Colonic mucosa (tissue), 4 donors: Measurements from ENCODE around the gene SLX4IP. TPM values are rescaled to one million over a fixed set of nuclear protein-coding genes. Genes with fewer than 3 reads are reported as not detected.

Experiments used
- DNase-seq: peaks from one replicate; pipeline ENCODE4 v3.0.0-alpha.2; 2020
- H3K27ac ChIP-seq: fragments of 200-600 bp; one replicate; pipeline ENCODE4 v1.8.0; 2021
- H3K27me3 ChIP-seq: fragments of 200-600 bp; one replicate; pipeline ENCODE4 v1.8.0; 2021
- H3K36me3 ChIP-seq: fragments of 200-600 bp; one replicate; pipeline ENCODE4 v1.8.0; 2021
- H3K4me1 ChIP-seq: fragments of 200-600 bp; one replicate; pipeline ENCODE4 v1.8.0; 2021; ENCODE audit warnings: mild to moderate bottlenecking
- H3K4me3 ChIP-seq: fragments of 200-600 bp; one replicate; pipeline ENCODE4 v1.8.0; 2021
- H3K9ac ChIP-seq, 2 donors: one replicate each; pipeline ENCODE4 v1.7.0; 2013; ENCODE audit warnings: control low read depth in 2 of 2, low read depth in 2 of 2, low read length in 2 of 2
- H3K9me3 ChIP-seq: fragments of 200-600 bp; one replicate; pipeline ENCODE4 v1.8.0; 2021
- CTCF ChIP-seq: fragments of 200-600 bp; IDR thresholded peaks from one replicate; pipeline ENCODE4 v1.8.0; 2022; ENCODE audit warnings: antibody characterized with exemption, mild to moderate bottlenecking
- intact Hi-C: fragments of 100-400 bp; cut with DNase I; formaldehyde crosslinking; loops from one replicate; pipeline ENCODE4 v1.14.1; 2022
- total RNA-seq, 2 donors: library from RNA; stranded (reverse); fragmentation: NEBNext Ultra II Directional in 1 of 2; extraction: Animal tissue kit (Norgen Biotek cat#: 25700) in 1 of 2; gene quantifications; one replicate each; pipeline ENCODE4 v1.2.1, GENCODE V29; 2021
- donor health status: healthy.
- donor health status: DM: no; HTN: no; CAD: no.
- donor health status: DM: no; HTN: no; CAD: no.

SLX4IP gene
- total RNA-seq, 2 donors from 2014 or later, result 5.0 to 8.8 TPM

- peak overlapping the region; percentile 47 for H3K27ac ChIP-seq
- DNase-seq, result no peak
- H3K36me3 ChIP-seq, result no peaks in the 10 kb centered on the region
- no peak overlapping the region for H3K4me3 ChIP-seq
- H3K4me1 ChIP-seq, result peaks cover 7% of the 10 kb centered on the region
- H3K27me3 ChIP-seq, result no peaks in the 10 kb centered on the region
- no peak for TF ChIP-seq CTCF
- H3K9ac ChIP-seq, result no peak overlapping the region
- H3K9me3 ChIP-seq, result no peaks in the 10 kb centered on the region
- intact Hi-C loops, result loop anchor here (10.0 kb wide), 1 partner anchor 244 kb away; the partner anchor contains the start of gene JAG1
Observed at GRCh38 chr20:10430704-10431103, 4.4 kb upstream of the SLX4IP start.

GRCh38 chr20:10432079-10432478 lies 3.0 kb upstream of the SLX4IP start:
- Histone ChIP-seq H3K9ac (no peak overlapping the region), H3K36me3 (no peaks in the 10 kb centered on the region), H3K4me3 (no peak overlapping the region), H3K4me1 (peaks cover 7% of the 10 kb centered on the region), H3K27ac (no peak overlapping the region), H3K9me3 (no peaks in the 10 kb centered on the region), H3K27me3 (no peaks in the 10 kb centered on the region)
- DNase-seq, result no peak
- no peak for TF ChIP-seq CTCF
- intact Hi-C loops, result loop anchor here (10.0 kb wide), 1 partner anchor 243 kb away; the partner anchor contains the start of gene JAG1

GRCh38 chr20:10433014-10433622 lies 2.0 kb upstream of the SLX4IP start:
- Histone ChIP-seq H3K27me3 (no peaks in the 10 kb centered on the region), H3K36me3 (no peaks in the 10 kb centered on the region), H3K27ac (peak overlapping the region; percentile 86), H3K9me3 (no peaks in the 10 kb centered on the region), H3K4me3 (peak overlapping the region; percentile 90), H3K9ac (peak overlapping the region; percentile 76 to 89), H3K4me1 (peaks cover 7% of the 10 kb centered on the region)
- intact Hi-C loops, result loop anchor here (10.0 kb wide), 1 partner anchor 242 kb away; the partner anchor contains the start of gene JAG1
- DNase-seq, result peak; percentile 26
- no peak for TF ChIP-seq CTCF

- H3K4me1 ChIP-seq, result peaks cover 7% of the 10 kb centered on the region
- H3K9ac ChIP-seq, result peak within 1 kb of the TSS; percentile 76 to 89
- intact Hi-C loops, result loop anchor here (10.0 kb wide), 1 partner anchor 241 kb away; the partner anchor contains the start of gene JAG1
- TF ChIP-seq CTCF, result no peak
- peak within 1 kb of the TSS; percentile 90 for H3K4me3 ChIP-seq
- peak; percentile 92 for DNase-seq
- H3K27me3 ChIP-seq, result no peaks in the 10 kb centered on the region
- H3K9me3 ChIP-seq, result no peaks in the 10 kb centered on the region
- peak within 1 kb of the TSS; percentile 86 for H3K27ac ChIP-seq
- no peaks in the 10 kb centered on the region for H3K36me3 ChIP-seq
Observed at GRCh38 chr20:10433623-10434466, 1.3 kb upstream of the SLX4IP start, which contains the start of gene MKKS. MKKS (minus strand) TSS chr20:10434222; CDS start chr20:10413514, 20,708 bp downstream.

- Histone ChIP-seq H3K4me1 (peaks cover 7% of the 10 kb centered on the region), H3K9me3 (no peaks in the 10 kb centered on the region), H3K27ac (peak overlapping the region; percentile 86), H3K4me3 (peak overlapping the region; percentile 90), H3K9ac (peak overlapping the region; percentile 76 to 89), H3K27me3 (no peaks in the 10 kb centered on the region), H3K36me3 (no peaks in the 10 kb centered on the region)
- intact Hi-C loops, result loop anchor here (10.0 kb wide), 1 partner anchor 240 kb away; the partner anchor contains the start of gene JAG1
- no peak for TF ChIP-seq CTCF
- peak; percentile 95 for DNase-seq
Observed at GRCh38 chr20:10434467-10434831, 656 bp upstream of the SLX4IP start.
